Stimulated activated naive B cell treated with anti-CD40 and anti-IgM and Interleukin-4, amounts not matched to agents 10 μg/mL and 1 μg/mL and 100 μg/mL, for 72 hours (primary cell): ENCODE results near the gene SEC24C.
"Not testable (repeated sequence)": the region's sequence is repeated elsewhere in the genome, so short reads cannot be mapped to it uniquely, and the experiment has no call there.

ENCODE experiments used
- ATAC-seq, 2 donors: fragments of 150-1000 bp; cut with Tn5 transposase; replicated peaks; 2 replicates each; pipeline ENCODE4 v1.10.0; 2021; ENCODE audit warnings: moderate library complexity in 1 of 2
- DNase-seq: peaks from one replicate; pipeline ENCODE4 v3.0.0; 2021
- H3K27ac Mint-ChIP-seq: one replicate; pipeline ENCODE4 v1.8.0; 2022; ENCODE audit warnings: mild to moderate bottlenecking, mixed read lengths
- H3K27me3 Mint-ChIP-seq, 2 donors: one replicate each; pipeline ENCODE4 v1.8.0; 2022; ENCODE audit warnings: mixed read lengths in 2 of 2
- H3K36me3 Mint-ChIP-seq, 2 donors: one replicate each; pipeline ENCODE4 v1.8.0; 2022; ENCODE audit warnings: mixed read lengths in 2 of 2, mild to moderate bottlenecking in 1 of 2
- H3K4me1 Mint-ChIP-seq, 2 donors: one replicate each; pipeline ENCODE4 v1.8.0; 2022; ENCODE audit warnings: mixed read lengths in 2 of 2, mild to moderate bottlenecking in 1 of 2
- H3K4me3 Mint-ChIP-seq, 2 donors: one replicate each; pipeline ENCODE4 v1.8.0; 2022; ENCODE audit warnings: mild to moderate bottlenecking in 2 of 2, mixed read lengths in 2 of 2, moderate library complexity in 1 of 2
- H3K9me3 Mint-ChIP-seq, 2 donors: one replicate each; pipeline ENCODE4 v1.8.0; 2022; ENCODE audit warnings: mixed read lengths in 2 of 2, mild to moderate bottlenecking in 1 of 2

Gene SEC24C

DNA sequence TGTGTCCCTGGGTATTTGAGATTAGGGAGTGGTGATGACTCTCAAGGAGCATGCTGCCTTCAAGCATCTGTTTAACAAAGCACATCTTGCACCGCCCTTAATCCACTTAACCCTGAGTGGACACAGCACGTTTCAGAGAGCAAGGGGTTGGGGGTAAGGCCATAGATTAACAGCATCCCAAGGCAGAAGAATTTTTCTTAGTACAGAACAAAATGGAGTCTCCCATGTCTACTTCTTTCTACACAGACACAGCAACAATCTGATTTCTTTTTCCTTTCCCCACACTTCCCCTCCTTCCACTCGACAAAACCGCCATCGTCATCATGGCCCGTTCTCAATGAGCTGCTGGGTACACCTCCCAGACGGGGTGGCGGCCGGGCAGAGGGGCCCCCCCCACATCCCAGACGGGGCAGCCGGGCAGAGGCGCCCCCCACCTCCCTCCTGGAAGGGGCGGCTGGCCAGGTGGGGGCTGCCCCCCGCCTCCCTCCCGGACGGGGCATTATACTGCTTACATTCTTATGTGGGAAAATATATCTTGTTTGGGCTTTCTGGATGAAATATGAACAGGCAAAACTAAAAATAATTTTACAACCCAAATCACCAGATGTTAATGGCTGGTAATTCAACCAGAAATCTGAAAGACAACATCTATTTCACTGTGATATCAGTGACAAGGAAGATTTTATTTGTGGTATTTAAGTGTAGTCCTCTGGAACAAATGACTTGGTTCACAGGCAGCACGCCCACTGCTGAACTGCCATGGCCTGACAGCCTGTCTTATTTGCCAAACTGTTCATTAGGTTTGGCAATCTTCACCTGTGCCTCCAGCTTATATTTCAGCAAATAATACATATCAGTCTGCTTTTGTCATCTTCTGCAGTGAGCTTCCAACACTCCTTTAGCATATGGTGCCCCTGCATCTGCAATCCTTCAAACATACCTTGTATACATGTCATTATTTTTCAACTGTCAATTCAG lies 28.7 kb upstream of the SEC24C start:
- Mint-ChIP-seq H3K36me3 (peaks cover 26 to 31% of the 10 kb centered on the region in 2 donors), H3K4me1 (peaks cover 8 to 15% of the 10 kb centered on the region in 2 donors)
- H3K9me3 Mint-ChIP-seq, H3K4me3 Mint-ChIP-seq, ATAC-seq, H3K27me3 Mint-ChIP-seq, DNase-seq, H3K27ac Mint-ChIP-seq: not testable (repeated sequence)

DNA sequence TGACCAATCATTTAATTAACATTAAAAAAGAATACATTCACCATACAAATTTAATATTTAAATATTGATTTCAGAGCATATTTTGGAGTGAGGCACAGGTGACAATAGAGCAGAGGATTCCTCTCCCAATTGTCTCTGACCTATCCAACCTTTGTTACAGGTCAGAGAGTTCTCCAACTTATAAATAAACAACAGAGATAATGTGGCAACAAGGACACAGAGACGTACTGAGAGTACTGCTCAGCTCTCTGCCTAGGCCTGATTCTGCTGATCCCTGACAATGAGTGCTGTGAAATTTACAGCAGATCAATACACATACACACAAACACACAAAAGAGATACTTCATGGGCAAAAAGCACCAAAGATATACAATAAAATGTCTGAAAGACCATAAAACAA lies 27.9 kb upstream of the SEC24C start:
- Mint-ChIP-seq H3K27me3 (no peaks in the 10 kb centered on the region), H3K4me3 (no peak overlapping the region), H3K36me3 (peaks cover 28 to 38% of the 10 kb centered on the region in 2 donors), H3K4me1 (peaks cover 8 to 15% of the 10 kb centered on the region in 2 donors), H3K27ac (no peak overlapping the region), H3K9me3 (no peaks in the 10 kb centered on the region)
- no peak for ATAC-seq
- DNase-seq, result no peak

DNA sequence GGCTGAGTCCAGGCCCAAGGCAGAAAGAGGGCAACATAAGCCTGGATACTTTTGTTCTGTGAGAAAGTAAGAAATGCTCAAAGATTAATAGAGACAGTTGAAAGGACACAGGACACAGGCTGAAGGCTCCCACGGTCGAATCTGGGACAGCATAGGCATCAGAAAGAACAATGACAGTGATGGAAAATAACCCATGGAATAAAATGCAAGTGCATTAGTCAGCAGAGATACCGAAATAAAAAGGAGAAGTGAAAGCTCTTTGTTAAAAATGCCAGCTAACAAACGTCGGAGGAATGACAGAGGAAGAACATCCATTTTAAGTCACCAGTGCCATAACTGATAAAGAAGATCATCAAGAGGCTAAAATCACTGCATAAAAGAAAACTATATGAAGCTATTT lies 26.6 kb upstream of the SEC24C start:
- peak overlapping the region; percentile 56 to 66 for H3K4me3 Mint-ChIP-seq
- DNase-seq (no peak), ATAC-seq (peak; percentile 71)
- H3K4me1 Mint-ChIP-seq, result peaks cover 8 to 15% of the 10 kb centered on the region in 2 donors
- H3K36me3 Mint-ChIP-seq, result peaks cover 30 to 45% of the 10 kb centered on the region in 2 donors
- no peaks in the 10 kb centered on the region for H3K27me3 Mint-ChIP-seq
- no peaks in the 10 kb centered on the region for H3K9me3 Mint-ChIP-seq
- peak overlapping the region; percentile 91 for H3K27ac Mint-ChIP-seq

DNA sequence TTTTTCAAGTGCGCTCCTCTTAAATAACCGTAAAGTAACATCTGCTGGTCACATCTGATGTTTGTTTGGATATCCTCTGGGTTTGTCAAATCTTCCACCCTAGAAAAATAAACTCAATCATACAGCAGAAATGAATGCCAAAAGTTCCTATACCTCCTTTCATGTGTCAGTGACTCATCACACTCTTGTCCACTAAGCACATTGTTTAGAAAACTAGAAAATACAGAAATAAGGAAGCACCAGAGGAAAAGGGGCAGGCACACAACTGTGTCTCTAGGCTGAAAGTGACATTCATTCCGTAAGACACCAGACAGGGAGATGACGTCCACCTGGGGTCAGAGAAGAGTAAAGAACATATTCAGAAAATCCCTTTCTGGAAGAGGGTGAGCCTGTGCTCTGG lies 23.6 kb upstream of the SEC24C start:
- not testable (repeated sequence) for DNase-seq, H3K27ac Mint-ChIP-seq, ATAC-seq, H3K4me3 Mint-ChIP-seq, H3K9me3 Mint-ChIP-seq, H3K27me3 Mint-ChIP-seq
- Mint-ChIP-seq H3K36me3 (peaks cover 32 to 50% of the 10 kb centered on the region in 2 donors), H3K4me1 (peaks cover 8 to 15% of the 10 kb centered on the region in 2 donors)

DNA sequence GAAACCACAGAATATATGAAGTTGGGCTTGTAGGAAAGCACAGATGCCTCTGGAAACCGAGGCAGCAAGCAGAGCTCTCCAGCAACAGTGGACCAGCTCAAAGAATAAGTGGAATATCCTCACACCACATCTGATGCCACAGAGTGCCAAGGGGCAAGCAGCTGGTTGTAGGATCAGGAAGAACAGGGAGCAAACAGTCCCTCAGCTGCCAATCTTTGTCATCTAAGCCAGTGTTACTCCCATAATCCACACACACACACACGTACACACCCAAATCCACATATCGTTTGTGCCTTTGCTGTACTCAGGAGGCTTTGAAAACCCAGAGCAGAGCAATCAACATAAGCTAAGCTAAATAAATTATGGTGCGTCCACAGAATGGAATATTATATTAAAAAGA lies 20.7 kb upstream of the SEC24C start:
- no peak for DNase-seq

DNA sequence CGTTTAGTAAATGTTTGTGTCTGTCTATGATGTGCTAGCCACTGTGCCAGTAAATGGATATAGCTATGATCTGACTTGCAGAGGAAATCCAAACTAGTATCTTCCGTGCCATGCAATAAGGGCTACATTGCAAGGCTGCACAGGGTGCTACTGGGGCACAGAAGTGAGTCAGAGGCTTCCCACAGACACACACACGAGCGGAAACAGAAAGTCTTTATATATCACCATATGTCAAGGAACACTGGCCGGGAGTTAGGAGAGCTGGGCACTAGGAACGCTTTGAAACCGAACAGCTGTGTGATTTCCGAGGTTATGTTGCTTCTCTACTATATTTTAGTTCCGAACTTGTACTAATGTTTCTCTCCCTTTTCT lies 14.4 kb upstream of the SEC24C start:
- peak overlapping the region; percentile 94 for H3K27ac Mint-ChIP-seq
- DNase-seq, H3K4me1 Mint-ChIP-seq, H3K27me3 Mint-ChIP-seq, H3K9me3 Mint-ChIP-seq: not testable (repeated sequence)
- H3K36me3 Mint-ChIP-seq, result peaks cover 15 to 19% of the 10 kb centered on the region in 2 donors
- peak overlapping the region; percentile 90 to 93 for H3K4me3 Mint-ChIP-seq
- ATAC-seq, result peak; percentile 45 to 52

More for the DNA sequence above, 20.7 kb upstream of the SEC24C start:
- Mint-ChIP-seq H3K36me3 (peaks cover 33 to 50% of the 10 kb centered on the region in 2 donors), H3K4me1 (peaks cover 0 to 3% of the 10 kb centered on the region in 2 donors), H3K9me3 (no peaks in the 10 kb centered on the region), H3K27me3 (no peaks in the 10 kb centered on the region), H3K4me3 (no peak overlapping the region), H3K27ac (no peak overlapping the region)
- ATAC-seq, result no peak

DNA sequence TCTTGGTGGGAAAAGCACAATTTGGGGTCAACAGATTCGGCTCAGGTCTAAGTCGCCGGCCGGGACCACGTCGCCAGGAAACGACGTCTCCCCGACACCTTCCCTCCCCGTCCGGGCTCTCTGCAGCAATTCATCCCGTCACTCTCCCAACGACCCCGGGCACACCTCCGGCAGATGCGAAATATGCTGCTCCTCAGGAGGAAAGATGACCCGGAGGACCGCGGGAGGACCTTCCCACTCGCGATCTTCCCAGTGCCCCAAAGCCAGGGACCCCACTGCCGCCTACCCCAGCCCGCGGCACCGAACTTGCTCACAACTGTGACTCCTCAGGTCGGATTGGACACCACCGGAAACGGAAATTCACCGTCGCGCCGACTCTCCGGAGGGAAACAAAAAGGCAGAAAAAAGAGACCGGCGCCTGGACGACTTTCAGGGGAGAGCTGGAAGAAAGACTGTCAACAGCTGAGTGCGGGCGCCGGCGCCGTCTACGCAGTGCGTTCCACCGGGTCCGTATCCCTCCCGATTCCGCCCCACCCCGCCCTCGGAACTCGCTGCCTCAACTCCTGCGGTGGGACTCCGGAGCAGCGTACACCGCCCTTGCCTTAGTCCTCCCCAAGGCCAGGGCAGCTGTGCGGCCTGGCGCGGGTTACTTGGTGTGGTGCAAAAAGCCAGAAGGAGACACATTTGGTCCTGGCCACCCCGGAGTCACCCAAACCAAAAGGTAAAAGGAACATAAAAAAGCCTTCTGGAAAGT lies 13.8 kb upstream of the SEC24C start:
- Mint-ChIP-seq H3K27me3 (no peaks in the 10 kb centered on the region), H3K27ac (peak overlapping the region; percentile 94), H3K4me3 (peak overlapping the region; percentile 90 to 93), H3K9me3 (no peaks in the 10 kb centered on the region), H3K36me3 (peaks cover 17 to 23% of the 10 kb centered on the region in 2 donors), H3K4me1 (peaks cover 6 to 11% of the 10 kb centered on the region in 2 donors)
- peak; percentile 94 to 95 for ATAC-seq
- peak; percentile 91 for DNase-seq

DNA sequence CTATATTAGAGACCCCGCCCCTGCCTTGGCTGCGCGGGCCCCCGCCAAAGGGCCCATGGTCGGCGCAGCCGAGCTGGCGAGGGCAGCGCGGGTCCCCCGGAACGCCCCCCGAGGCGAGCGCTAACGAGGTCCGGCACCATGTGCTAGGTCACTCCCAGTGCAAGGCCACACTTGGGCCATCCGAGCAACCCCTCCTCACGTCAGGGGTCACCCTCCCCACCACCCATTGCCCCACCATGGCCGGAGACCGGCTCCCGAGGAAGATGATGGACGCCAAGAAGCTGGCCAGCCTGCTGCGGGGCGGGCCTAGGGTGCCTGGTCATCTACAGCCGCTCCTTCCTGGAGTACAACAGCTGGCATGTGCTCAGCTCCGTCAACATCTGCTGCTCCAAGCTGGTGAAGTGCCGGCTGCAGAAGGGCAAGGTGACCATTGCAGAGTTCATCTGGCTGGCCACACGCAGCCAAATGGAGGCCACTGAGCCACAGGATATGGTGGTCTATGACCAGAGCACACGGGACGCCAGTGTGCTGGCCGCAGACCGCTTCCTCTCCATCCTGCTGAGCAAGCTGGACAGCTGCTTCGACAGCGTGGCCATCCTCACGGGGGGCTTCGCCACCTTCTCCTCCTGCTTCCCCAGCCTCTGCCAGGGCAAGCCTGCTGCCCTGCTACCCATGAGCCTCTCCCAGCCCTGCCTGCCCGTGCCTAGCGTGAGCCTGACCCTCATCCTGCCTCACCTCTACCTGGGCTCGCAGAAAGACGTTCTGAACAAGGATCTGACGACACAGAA lies 12.4 kb upstream of the SEC24C start:
- H3K4me1 Mint-ChIP-seq, result peaks cover 6 to 11% of the 10 kb centered on the region in 2 donors
- no peak for DNase-seq
- H3K27ac Mint-ChIP-seq, result no peak overlapping the region
- H3K9me3 Mint-ChIP-seq, result no peaks in the 10 kb centered on the region
- peak overlapping the region; percentile 48 to 69 for H3K4me3 Mint-ChIP-seq
- H3K36me3 Mint-ChIP-seq, result peaks cover 12 to 16% of the 10 kb centered on the region in 2 donors
- ATAC-seq, result no peak
- H3K27me3 Mint-ChIP-seq, result no peaks in the 10 kb centered on the region

DNA sequence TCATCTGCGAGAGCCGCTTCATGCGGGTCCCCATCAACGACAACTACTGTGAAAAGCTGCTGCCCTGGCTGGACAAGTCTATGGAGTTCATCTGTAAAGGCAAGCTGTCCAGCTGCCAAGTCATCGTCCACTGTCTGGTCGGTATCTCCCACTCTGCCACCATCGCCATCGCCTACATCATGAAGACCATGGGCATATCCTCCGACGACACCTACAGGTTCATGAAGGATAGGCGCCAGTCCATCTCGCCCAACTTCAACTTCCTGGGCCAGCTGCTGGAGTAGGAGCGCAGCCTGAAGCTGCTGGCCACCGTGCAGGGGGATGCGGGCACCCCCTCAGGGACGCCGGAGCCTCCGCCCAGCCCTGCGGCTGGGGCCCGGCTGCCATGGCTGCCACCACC lies 11.7 kb upstream of the SEC24C start:
- ATAC-seq, result no peak
- Mint-ChIP-seq H3K9me3 (no peaks in the 10 kb centered on the region), H3K4me1 (peaks cover 6 to 11% of the 10 kb centered on the region in 2 donors), H3K4me3 (peak overlapping the region; percentile 48 to 69), H3K27me3 (no peaks in the 10 kb centered on the region), H3K36me3 (peaks cover 10 to 11% of the 10 kb centered on the region in 2 donors), H3K27ac (no peak overlapping the region)
- no peak for DNase-seq

DNA sequence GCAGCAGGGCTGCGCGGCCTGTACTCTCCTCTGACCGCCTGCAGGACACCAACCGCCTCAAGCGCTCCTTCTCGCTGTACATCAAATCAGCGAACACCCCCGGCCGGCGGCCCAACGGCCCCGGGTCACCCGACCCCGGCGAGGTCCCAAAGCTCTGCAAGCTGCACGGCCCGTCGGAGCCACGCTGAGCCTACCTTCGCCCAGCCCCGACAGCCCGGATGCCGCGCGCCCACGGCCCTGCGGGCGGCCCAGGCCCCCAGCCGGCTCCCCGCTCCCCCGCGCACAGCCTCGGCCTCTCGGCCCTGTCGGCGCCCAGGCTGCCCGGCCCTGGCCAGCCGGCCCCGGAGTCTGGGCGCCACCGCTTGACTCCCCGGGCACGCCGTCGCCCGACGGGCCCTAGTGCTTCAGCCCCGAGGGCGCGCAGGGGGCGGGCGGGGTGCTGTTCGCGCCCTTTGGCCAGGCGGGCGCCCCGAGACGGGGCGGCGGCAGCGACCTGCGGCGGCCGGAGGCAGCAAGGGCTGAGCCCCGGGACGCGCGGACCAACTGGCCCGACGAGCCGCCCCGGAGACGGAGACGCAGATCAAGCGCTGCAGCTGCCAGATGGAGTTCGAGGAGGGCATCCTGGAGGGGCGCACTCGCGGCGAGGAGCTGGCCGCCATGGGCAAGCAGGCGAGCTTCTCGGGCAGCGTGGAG lies 11.1 kb upstream of the SEC24C start:
- Mint-ChIP-seq H3K36me3 (peaks cover 10 to 11% of the 10 kb centered on the region in 2 donors), H3K9me3 (no peaks in the 10 kb centered on the region), H3K4me3 (no peak overlapping the region), H3K4me1 (peaks cover 6 to 11% of the 10 kb centered on the region in 2 donors), H3K27me3 (no peaks in the 10 kb centered on the region), H3K27ac (no peak overlapping the region)
- no peak for ATAC-seq
- no peak for DNase-seq

DNA sequence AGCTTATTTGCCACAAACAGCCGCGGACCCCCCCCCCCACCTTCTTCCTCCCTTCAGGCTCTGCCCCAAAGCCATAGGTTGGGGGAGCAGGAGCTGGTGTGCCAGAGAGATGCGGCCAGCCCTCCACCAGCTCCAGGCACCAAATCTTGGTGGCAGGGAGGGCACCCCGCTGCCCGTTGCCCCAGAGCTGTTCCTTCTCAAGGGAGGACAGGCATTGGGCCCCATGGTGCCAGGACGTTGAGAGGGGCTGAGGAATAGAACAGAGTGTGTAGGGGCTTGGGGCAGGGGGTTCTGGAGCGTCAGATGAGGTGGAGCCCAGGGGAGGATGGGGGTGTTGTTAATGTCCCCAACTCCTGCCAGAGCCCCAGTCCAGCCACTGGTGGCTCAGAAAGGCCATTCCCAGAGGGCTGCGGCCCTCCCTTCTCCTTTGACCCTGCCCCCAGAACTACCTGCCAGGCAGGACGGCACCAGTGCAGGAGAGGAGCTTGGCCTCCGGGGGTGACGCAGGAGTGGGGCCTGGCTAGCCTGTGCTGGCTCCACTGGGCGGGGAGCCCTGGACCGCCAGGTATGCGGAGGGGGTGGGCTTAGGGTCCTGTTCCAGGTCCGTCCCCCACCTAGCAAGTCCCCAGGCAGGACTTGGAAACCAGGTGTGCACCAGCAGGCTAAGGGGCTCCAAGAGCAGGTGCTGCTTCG lies 10.0 kb upstream of the SEC24C start:
- peaks cover 6 to 11% of the 10 kb centered on the region in 2 donors for H3K4me1 Mint-ChIP-seq
- DNase-seq (no peak), ATAC-seq (no peak)
- H3K4me3 Mint-ChIP-seq, result no peak overlapping the region
- H3K27me3 Mint-ChIP-seq, result no peaks in the 10 kb centered on the region
- peaks cover 10 to 11% of the 10 kb centered on the region in 2 donors for H3K36me3 Mint-ChIP-seq
- peak overlapping the region; percentile 51 for H3K27ac Mint-ChIP-seq
- no peaks in the 10 kb centered on the region for H3K9me3 Mint-ChIP-seq

DNA sequence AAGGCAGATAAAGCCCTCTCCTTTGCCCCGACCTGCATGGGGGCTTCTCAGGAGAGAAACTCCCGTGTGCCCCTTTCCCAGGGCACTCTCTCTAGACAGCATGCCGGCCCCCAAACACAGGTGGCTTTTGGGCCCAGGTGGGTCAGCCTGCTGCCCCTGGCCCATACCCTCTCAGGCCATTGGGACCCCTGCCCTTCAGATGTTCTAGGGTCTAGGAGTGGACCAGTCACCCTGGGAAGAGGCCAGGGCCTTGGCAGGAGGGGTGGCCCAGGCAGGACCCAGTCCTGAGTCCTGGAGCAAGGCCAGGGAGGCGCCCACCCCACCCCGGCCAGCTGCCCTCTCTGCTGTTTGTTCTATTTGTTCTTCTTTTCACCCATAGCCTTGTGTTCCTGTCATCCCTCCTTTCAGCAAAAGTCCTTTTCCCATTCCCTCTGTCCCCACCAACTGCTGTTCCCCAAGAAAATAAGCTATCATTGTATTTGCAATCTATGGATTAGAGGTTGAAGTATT lies 9.3 kb upstream of the SEC24C start:
- no peaks in the 10 kb centered on the region for H3K9me3 Mint-ChIP-seq
- H3K27ac Mint-ChIP-seq, result no peak overlapping the region
- H3K4me1 Mint-ChIP-seq, result peaks cover 6 to 11% of the 10 kb centered on the region in 2 donors
- ATAC-seq (no peak), DNase-seq (no peak)
- H3K4me3 Mint-ChIP-seq, result no peak overlapping the region
- H3K27me3 Mint-ChIP-seq, result no peaks in the 10 kb centered on the region
- peaks cover 10 to 11% of the 10 kb centered on the region in 2 donors for H3K36me3 Mint-ChIP-seq
